MG63 (cell line): ENCODE data around the gene KSR2. TPM values are rescaled to one million over a fixed set of nuclear protein-coding genes. Genes with fewer than 3 reads are reported as not detected.
"Not testable (repeated sequence)": the region's sequence is repeated elsewhere in the genome, so short reads cannot be mapped to it uniquely, and the experiment has no call there.

Experiments
- DNase-seq: peaks from one replicate; pipeline ENCODE4 v3.0.0-alpha.2; 2020
- H3K27me3 ChIP-seq: fragments of 250-450 bp; sonication (Bioruptor Pico); 2 replicates; pipeline ENCODE4 v1.5.1; 2020; ENCODE audit warnings: mild to moderate bottlenecking, moderate library complexity
- H3K36me3 ChIP-seq: fragments of 250-450 bp; sonication (Bioruptor Pico); 2 replicates; pipeline ENCODE4 v1.5.1; 2020; ENCODE audit warnings: mild to moderate bottlenecking, moderate library complexity
- H3K4me3 ChIP-seq: fragments of 250-450 bp; sonication (Bioruptor Pico); 2 replicates; pipeline ENCODE4 v1.5.1; 2020; ENCODE audit warnings: mild to moderate bottlenecking, moderate library complexity
- H3K9me3 ChIP-seq: fragments of 250-450 bp; sonication (Bioruptor Pico); 2 replicates; pipeline ENCODE4 v1.5.1; 2020; ENCODE audit warnings: mild to moderate bottlenecking, moderate library complexity
- total RNA-seq: library from RNA; depleted of rRNA; stranded (reverse); fragments of >200 nt; shearing (Covaris generic); gene quantifications from 2 replicates; pipeline ENCODE4 v1.2.3, GENCODE V29; 2014; ENCODE audit warnings: low replicate concordance

KSR2 gene
- total RNA-seq, 1 experiment from 2014 or later = not detected

GRCh38 chr12:117821480-117822175 is 147.2 kb downstream of the KSR2 start:
- Histone ChIP-seq H3K4me3 (no peak overlapping the region), H3K27me3 (no peaks in the 10 kb centered on the region), H3K9me3 (no peaks in the 10 kb centered on the region), H3K36me3 (no peaks in the 10 kb centered on the region)
- no peak for DNase-seq

DNA sequence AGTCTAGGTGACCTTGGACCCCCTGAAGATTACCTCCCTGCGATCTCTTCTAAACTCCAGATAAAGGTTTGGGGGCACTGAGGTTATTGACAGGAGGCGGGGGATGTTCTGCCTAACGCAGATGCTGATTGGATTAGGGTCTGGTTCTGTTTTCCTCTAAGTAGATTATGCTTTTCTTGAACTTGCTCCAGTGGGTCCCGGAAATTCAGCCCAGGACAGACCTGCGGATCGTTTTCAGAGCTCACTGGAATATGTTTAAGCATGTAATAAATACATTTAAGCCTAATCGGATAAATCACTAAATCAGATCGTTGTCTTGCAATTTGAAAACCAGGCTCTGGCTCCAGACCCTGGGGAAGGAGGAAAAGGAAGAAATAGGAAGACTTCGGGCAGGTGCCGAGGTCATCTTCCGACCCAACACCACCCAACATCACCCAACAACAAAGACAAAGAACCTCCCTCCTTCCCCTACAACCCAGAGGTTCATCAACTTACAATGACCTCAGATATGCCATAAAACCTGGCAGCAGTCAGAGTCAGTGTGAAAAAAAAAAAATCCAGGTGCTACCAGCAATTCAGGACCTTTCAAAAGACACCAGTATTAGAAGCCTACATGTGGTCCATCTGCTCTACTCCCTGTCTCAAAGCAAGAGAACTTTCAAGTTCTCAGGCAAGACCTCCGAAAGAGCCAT is 148.4 kb downstream of the KSR2 start:
- Histone ChIP-seq H3K4me3 (no peak overlapping the region), H3K9me3 (no peaks in the 10 kb centered on the region), H3K36me3 (no peaks in the 10 kb centered on the region), H3K27me3 (no peaks in the 10 kb centered on the region)
- DNase-seq = no peak

DNA sequence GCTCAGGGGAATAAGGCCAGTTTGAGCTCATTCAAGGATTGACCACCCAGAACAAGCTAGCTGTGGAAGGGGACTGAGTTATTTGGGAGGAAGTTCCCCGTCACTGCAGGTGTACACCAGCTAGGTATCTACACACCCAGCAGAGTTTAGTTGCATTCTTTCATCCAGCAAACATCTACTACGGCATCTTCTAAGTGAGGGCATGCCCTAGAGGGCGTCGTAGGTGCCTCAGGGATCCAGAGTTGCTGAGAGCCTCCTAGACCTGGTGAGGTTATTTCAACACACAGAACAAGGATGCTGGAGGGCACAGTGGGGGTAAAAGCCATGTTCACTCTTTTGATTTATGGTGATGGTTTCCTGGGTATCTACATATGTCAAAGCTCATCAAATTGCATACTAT is 149.6 kb downstream of the KSR2 start:
- no peak for DNase-seq
- H3K4me3 ChIP-seq = no peak overlapping the region
- H3K36me3 ChIP-seq = no peaks in the 10 kb centered on the region
- no peaks in the 10 kb centered on the region for H3K9me3 ChIP-seq
- no peaks in the 10 kb centered on the region for H3K27me3 ChIP-seq

- DNase-seq = no peak
- Histone ChIP-seq H3K27me3 (no peaks in the 10 kb centered on the region), H3K9me3 (no peaks in the 10 kb centered on the region), H3K36me3 (no peaks in the 10 kb centered on the region), H3K4me3 (no peak overlapping the region)
Measured at GRCh38 chr12:117818400-117818799, 150.4 kb downstream of the KSR2 start.

GRCh38 chr12:117809509-117809908 is 159.3 kb downstream of the KSR2 start:
- Histone ChIP-seq H3K27me3 (no peaks in the 10 kb centered on the region), H3K36me3 (no peaks in the 10 kb centered on the region), H3K9me3 (no peaks in the 10 kb centered on the region), H3K4me3 (no peak overlapping the region)
- DNase-seq = no peak

DNA sequence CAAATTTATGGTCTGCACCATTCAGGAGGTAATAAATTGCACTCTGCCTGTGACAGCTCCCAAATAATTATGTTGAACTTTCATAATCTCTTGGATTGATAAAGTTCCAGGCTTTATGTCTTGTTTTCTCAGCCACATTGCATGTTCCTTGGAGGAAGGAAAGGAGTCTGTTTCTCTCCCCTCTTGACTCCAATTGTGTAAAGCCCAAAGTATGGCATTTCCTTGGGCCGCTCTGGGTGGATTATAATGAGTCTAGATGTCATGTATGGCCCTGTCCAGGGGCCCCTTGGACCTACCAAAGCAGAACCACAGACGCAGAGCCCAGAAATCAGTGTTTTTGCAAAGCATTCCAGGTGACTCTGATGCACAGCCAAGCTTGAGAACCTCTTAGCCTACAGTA is 160.8 kb downstream of the KSR2 start:
- no peak for DNase-seq
- Histone ChIP-seq H3K27me3 (no peaks in the 10 kb centered on the region), H3K9me3 (no peaks in the 10 kb centered on the region), H3K36me3 (no peaks in the 10 kb centered on the region), H3K4me3 (no peak overlapping the region)

DNA sequence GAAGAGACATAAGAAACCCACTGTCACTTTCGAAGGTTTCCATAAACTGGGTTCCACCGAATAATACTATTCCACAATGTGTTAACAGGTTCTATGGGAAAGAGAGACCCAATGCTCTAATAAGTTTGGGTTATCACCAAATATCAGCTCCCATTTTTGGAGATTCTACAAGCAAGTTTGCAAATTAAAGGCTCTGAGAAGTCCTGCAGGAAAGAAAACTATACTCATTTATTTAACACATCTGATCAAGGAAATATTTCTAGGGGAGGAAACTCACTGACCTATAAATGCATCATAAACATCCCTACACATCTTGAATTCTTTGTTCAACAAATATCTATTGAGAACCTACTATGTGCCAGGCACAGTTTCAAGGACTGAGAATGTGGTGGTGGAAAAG is 161.4 kb downstream of the KSR2 start:
- Histone ChIP-seq H3K9me3 (no peaks in the 10 kb centered on the region), H3K27me3 (no peaks in the 10 kb centered on the region), H3K36me3 (no peaks in the 10 kb centered on the region), H3K4me3 (no peak overlapping the region)
- DNase-seq = no peak

- Histone ChIP-seq H3K9me3 (no peaks in the 10 kb centered on the region), H3K4me3 (no peak overlapping the region), H3K27me3 (no peaks in the 10 kb centered on the region), H3K36me3 (no peaks in the 10 kb centered on the region)
- DNase-seq = no peak
Measured at GRCh38 chr12:117805865-117806264, 162.9 kb downstream of the KSR2 start.

DNA sequence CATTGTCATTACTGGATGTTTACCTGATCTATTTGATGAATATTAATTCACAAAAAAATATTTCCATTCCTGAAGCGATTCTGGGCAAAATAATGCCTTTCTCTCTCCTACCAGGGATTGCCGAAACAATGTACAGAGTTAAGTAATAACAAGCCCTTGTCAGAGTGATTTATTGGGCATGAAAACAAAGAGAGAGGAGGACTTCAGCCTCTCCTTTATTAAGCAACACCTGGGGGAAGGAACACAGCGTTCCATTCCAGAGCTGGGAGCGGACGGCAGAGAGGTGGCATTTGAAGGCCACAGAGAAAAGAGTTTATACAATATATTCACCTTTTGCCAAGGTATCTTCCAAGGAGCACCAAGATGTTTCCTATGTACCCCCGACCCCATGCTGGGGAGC is 165.8 kb downstream of the KSR2 start:
- H3K4me3 ChIP-seq = no peak overlapping the region
- no peaks in the 10 kb centered on the region for H3K36me3 ChIP-seq
- no peak for DNase-seq
- H3K9me3 ChIP-seq = no peaks in the 10 kb centered on the region
- no peaks in the 10 kb centered on the region for H3K27me3 ChIP-seq

DNA sequence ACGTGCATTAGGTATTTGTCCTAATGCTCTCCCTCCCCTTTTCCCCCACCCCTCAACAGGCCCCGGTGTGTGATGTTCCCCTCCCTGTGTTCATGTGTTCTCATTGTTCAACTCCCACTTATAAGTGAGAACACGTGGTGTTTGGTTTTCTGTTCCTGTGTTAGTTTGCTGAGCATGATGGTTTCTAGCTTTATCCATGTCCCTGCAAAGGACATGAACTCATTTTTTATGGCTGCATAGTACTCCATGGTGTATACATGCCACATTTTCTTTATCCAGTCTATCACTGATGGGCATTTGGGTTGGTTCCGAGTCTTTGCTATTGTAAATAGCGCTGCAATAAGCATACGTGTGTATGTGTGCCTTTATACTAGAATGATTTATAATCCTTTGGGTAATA is 168.1 kb downstream of the KSR2 start:
- DNase-seq, H3K4me3 ChIP-seq, H3K27me3 ChIP-seq, H3K9me3 ChIP-seq, H3K36me3 ChIP-seq: not testable (repeated sequence)

- DNase-seq = no peak
- Histone ChIP-seq H3K4me3 (no peak overlapping the region), H3K27me3 (no peaks in the 10 kb centered on the region), H3K36me3 (no peaks in the 10 kb centered on the region), H3K9me3 (no peaks in the 10 kb centered on the region)
Measured at GRCh38 chr12:117797202-117797601, 171.6 kb downstream of the KSR2 start.

DNA sequence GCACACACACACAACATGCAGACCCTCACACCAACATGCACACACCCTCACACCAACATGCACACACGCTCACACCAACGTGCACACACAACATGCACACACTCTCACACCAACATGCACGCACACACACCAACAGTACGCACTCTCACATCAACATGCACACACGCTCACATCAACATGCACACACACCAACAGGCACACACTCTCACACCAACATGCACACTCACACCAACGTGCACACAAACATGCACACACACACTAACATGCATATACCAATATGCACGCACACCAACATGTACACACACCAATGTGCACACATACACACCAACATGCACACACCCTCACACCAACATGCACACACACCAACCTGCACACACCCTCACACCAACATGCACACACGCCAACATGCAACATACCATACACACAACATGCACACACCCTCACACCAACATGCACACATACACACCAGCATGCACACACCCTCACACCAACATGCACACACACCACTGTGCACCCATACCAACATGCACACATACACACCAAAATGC is 175.8 kb downstream of the KSR2 start:
- no peaks in the 10 kb centered on the region for H3K27me3 ChIP-seq
- DNase-seq = no peak
- no peak overlapping the region for H3K4me3 ChIP-seq
- H3K9me3 ChIP-seq = no peaks in the 10 kb centered on the region
- H3K36me3 ChIP-seq = no peaks in the 10 kb centered on the region

- Histone ChIP-seq H3K4me3 (no peak overlapping the region), H3K9me3 (no peaks in the 10 kb centered on the region), H3K27me3 (no peaks in the 10 kb centered on the region), H3K36me3 (no peaks in the 10 kb centered on the region)
- DNase-seq = no peak
Measured at GRCh38 chr12:117792471-117792870, 176.3 kb downstream of the KSR2 start.

GRCh38 chr12:117790948-117791347 is 177.8 kb downstream of the KSR2 start:
- no peaks in the 10 kb centered on the region for H3K36me3 ChIP-seq
- no peaks in the 10 kb centered on the region for H3K27me3 ChIP-seq
- H3K4me3 ChIP-seq = no peak overlapping the region
- no peaks in the 10 kb centered on the region for H3K9me3 ChIP-seq
- DNase-seq = no peak

- H3K27me3 ChIP-seq = no peaks in the 10 kb centered on the region
- no peak overlapping the region for H3K4me3 ChIP-seq
- DNase-seq = no peak
- H3K9me3 ChIP-seq = no peaks in the 10 kb centered on the region
- H3K36me3 ChIP-seq = no peaks in the 10 kb centered on the region
Measured at GRCh38 chr12:117790198-117790597, 178.6 kb downstream of the KSR2 start.

GRCh38 chr12:117789195-117789912 is 179.4 kb downstream of the KSR2 start:
- Histone ChIP-seq H3K4me3 (no peak overlapping the region), H3K9me3 (no peaks in the 10 kb centered on the region), H3K27me3 (no peaks in the 10 kb centered on the region), H3K36me3 (no peaks in the 10 kb centered on the region)
- DNase-seq = no peak

- Histone ChIP-seq H3K36me3 (no peaks in the 10 kb centered on the region), H3K9me3 (no peaks in the 10 kb centered on the region), H3K27me3 (peaks cover 9% of the 10 kb centered on the region), H3K4me3 (no peak overlapping the region)
- no peak for DNase-seq
Measured at GRCh38 chr12:117778656-117779055, 190.1 kb downstream of the KSR2 start.
